ENCODE measurements around the gene PLD3. TPM values are rescaled to one million over a fixed set of nuclear protein-coding genes. Genes with fewer than 3 reads are reported as not detected.

PLD3 gene
- total and polyA plus RNA-seq, 2 experiments from 2014 or later = 361 to 536 TPM

DNA sequence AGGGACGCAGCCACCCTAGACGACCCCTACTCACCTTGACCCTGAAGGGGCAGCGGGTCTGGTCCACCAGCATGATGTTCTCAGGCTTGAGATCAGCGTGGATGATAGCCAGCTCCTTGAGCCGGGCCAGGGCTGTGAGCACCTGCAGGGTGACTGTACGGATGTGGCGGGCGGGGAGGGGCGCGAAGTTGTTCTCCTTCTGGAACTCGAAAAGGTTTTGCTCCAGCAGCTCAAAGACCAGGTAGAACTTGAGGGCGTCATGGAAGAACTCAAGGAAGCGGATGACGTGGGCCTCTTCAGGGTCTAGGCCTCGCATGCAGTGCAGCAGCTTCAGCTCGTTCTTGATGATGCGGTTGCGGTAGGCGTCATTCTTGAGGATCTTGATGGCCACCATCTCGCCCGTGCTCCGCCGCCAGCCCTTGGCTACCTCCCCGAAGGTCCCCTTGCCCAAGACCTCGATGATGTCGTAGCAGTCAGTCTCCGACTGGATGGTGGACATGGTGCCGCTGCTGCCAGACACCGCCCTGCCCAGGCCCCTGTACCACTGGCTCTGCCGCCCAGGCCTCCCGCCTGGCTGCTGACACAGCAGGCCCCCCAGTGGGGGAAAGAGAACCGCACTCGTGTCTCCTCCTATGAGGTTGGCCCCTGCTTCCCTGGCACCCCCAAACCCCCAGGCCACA is 41.0 kb downstream of the PLD3 start:
- H3F3A ChIP-seq (ENCODE audit: insufficient read depth) = no peaks in the 10 kb centered on the region
- WGBS, 2 experiments (ENCODE audit: low coverage in 1 of 2, low lambda C conversion rate in 2 of 2, missing lambda C conversion rate in 2 of 2) = 91 to 93% methylated on average over 29 to 33 of the region's 33 CpGs
- H3K27me3 ChIP-seq (replicated peaks; ENCODE audit: insufficient read depth) = no peaks in the 10 kb centered on the region
- H2AFZ ChIP-seq = no peak overlapping the region
- H3K36me3 ChIP-seq (ENCODE audit: low read depth) = no peaks in the 10 kb centered on the region
- H3K79me2 ChIP-seq (ENCODE audit: insufficient read depth) = no peaks in the 10 kb centered on the region
- H3K9me2 ChIP-seq (ENCODE audit: insufficient read depth) = no peaks in the 10 kb centered on the region
- H3K9me3 ChIP-seq (ENCODE audit: low read depth) = no peaks in the 10 kb centered on the region
- no peak overlapping the region for H3K27ac ChIP-seq
- TF ChIP-seq EZH2phosphoT487 (IDR thresholded peaks at IDR 0.05; ENCODE audit: insufficient read depth, low read depth) (no peak), EZH2 (IDR thresholded peaks at IDR 0.05; ENCODE audit: insufficient read depth, poor library complexity, severe bottlenecking) (no peak)
- no peaks in the 10 kb centered on the region for H3K4me1 ChIP-seq (ENCODE audit: insufficient read depth)
- H4K20me1 ChIP-seq (ENCODE audit: insufficient read depth) = no peaks in the 10 kb centered on the region
- DNase-seq = no peak
- H3K4me3 ChIP-seq = no peak overlapping the region
- no peak overlapping the region for H3K4me2 ChIP-seq (ENCODE audit: unreplicated experiment)
- in situ Hi-C loops (cut with MboI) = no loop called here
- no peak overlapping the region for H3K9ac ChIP-seq

DNA sequence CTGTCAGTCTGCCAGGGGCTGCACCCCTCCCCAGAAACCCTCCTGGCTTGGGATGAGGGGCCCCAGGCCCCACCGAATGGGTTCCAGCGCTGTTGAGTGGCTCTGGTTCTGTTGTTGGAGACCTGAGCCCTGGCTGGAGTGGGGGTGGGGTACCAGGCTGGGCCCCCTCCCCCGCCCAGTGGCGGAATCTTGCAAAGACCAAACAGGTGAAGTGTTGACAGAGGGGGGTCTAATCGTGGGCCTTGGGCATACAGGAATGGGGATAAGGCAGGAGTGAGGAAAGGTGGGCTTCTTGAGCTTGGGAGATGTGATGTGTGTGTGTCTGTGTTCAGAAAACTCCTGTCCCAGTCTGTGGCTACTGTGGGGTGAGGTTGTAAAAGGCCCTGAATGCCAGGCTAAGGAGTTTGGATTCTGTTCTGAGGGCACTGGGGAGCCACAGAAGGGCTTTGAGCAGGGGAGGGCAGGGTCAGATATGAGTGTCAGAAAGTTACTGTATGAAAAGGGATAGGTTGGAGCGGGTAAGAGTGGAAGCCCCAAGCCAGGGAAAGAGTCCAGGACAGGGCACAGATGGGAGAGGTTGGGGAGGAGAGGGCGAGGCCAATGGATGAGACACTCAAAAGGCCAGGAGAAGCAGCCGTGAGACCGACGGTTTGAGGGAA is 41.7 kb downstream of the PLD3 start, which contains the start of gene HIPK4:
HIPK4 (minus strand) TSS at position 98 of the 659 bp plus-strand sequence. CDS start 279 bp downstream, outside the sequence.
- Histone ChIP-seq H3K36me3 (ENCODE audit: low read depth) (no peaks in the 10 kb centered on the region), H2AFZ (no peak within 1 kb of the TSS), H3K9ac (no peak within 1 kb of the TSS), H3K27me3 (replicated peaks; ENCODE audit: insufficient read depth) (no peaks in the 10 kb centered on the region), H3K79me2 (ENCODE audit: insufficient read depth) (no peaks in the 10 kb centered on the region), H3K4me1 (ENCODE audit: insufficient read depth) (no peaks in the 10 kb centered on the region), H3F3A (ENCODE audit: insufficient read depth) (no peaks in the 10 kb centered on the region), H4K20me1 (ENCODE audit: insufficient read depth) (no peaks in the 10 kb centered on the region), H3K4me2 (ENCODE audit: unreplicated experiment) (no peak within 1 kb of the TSS), H3K9me3 (ENCODE audit: low read depth) (no peaks in the 10 kb centered on the region), H3K4me3 (no peak within 1 kb of the TSS), H3K27ac (no peak within 1 kb of the TSS), H3K9me2 (ENCODE audit: insufficient read depth) (no peaks in the 10 kb centered on the region)
- in situ Hi-C loops (cut with MboI) = no loop called here
- 75 to 76% methylated on average over 10 of the region's 10 CpGs for WGBS, 2 experiments (ENCODE audit: low coverage in 1 of 2, low lambda C conversion rate in 2 of 2, missing lambda C conversion rate in 2 of 2)
- DNase-seq = no peak
- no peak for TF ChIP-seq EZH2 (IDR thresholded peaks at IDR 0.05; ENCODE audit: insufficient read depth, poor library complexity, severe bottlenecking)
- TF ChIP-seq EZH2phosphoT487 (IDR thresholded peaks at IDR 0.05; ENCODE audit: insufficient read depth, low read depth) = no peak

DNA sequence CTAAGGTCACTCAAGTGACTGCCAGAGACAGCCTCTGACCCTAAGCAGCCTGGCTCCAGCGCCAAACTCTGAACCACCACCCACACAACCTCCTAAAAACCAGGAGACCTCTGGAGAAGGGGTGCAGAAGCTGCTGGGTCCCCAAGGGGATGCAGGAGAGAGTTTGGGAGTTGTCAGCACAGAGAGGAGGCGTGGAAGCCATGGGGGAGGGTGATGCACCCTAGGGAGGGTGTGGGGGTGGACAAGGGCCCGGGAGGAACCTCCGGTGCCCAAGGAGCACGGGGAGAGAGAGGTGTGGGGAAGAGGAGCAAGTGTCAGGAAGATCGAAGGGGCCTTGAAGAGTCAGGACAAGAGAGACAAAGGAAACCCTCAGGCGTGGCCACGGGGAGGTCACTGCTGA is 43.6 kb downstream of the PLD3 start:
- TF ChIP-seq EZH2phosphoT487 (IDR thresholded peaks at IDR 0.05; ENCODE audit: insufficient read depth, low read depth) = no peak
- TF ChIP-seq EZH2 (IDR thresholded peaks at IDR 0.05; ENCODE audit: insufficient read depth, poor library complexity, severe bottlenecking) = no peak
- Histone ChIP-seq H3K9me2 (ENCODE audit: insufficient read depth) (no peaks in the 10 kb centered on the region), H3K27ac (no peak overlapping the region), H3K4me1 (ENCODE audit: insufficient read depth) (no peaks in the 10 kb centered on the region), H3K4me2 (ENCODE audit: unreplicated experiment) (no peak overlapping the region), H3K79me2 (ENCODE audit: insufficient read depth) (no peaks in the 10 kb centered on the region), H3K9me3 (ENCODE audit: low read depth) (no peaks in the 10 kb centered on the region), H3K36me3 (ENCODE audit: low read depth) (no peaks in the 10 kb centered on the region), H3K9ac (no peak overlapping the region), H3F3A (ENCODE audit: insufficient read depth) (no peaks in the 10 kb centered on the region), H2AFZ (no peak overlapping the region), H3K27me3 (replicated peaks; ENCODE audit: insufficient read depth) (no peaks in the 10 kb centered on the region), H4K20me1 (ENCODE audit: insufficient read depth) (no peaks in the 10 kb centered on the region), H3K4me3 (no peak overlapping the region)
- DNase-seq = no peak
- WGBS, 2 experiments (ENCODE audit: low coverage in 1 of 2, low lambda C conversion rate in 2 of 2, missing lambda C conversion rate in 2 of 2) = 59 to 66% methylated on average over 6 to 8 of the region's 8 CpGs
- in situ Hi-C loops (cut with MboI) = no loop called here

DNA sequence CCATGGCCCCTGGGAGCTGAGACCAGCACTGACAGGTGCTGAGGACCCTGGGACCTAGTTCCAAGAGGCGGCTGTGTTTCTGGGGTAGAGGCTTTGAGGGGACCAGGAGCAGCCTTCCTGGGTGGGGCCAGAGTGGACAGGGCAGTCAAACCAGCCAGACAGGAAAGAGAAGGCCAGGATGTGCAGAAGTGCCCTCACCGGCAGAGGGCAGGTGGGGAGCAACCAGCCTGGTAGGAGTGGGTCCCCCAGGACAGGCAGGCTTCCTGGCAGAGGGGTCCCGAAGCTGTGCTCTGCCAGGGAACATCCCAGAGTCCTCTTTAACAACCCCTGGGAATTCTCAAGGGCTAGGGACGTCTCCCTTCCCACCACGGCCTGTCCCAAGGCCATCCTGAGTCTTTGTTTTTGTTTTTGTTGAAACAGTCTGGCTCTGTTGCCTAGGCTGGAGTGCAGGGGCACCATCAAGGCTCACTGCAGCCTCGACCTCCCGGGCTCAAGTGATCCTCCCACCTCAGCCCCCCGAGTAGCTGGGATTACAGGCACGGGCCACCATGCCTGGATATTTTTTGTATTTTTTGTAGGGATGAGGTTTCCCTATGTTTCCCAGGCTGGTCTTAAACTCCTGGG is 44.5 kb downstream of the PLD3 start:
- no peak overlapping the region for H3K4me2 ChIP-seq (ENCODE audit: unreplicated experiment)
- no peak overlapping the region for H3K27ac ChIP-seq
- no peak overlapping the region for H3K4me3 ChIP-seq
- H4K20me1 ChIP-seq (ENCODE audit: insufficient read depth) = no peaks in the 10 kb centered on the region
- no peaks in the 10 kb centered on the region for H3K9me3 ChIP-seq (ENCODE audit: low read depth)
- H3K36me3 ChIP-seq (ENCODE audit: low read depth) = no peaks in the 10 kb centered on the region
- no peak overlapping the region for H2AFZ ChIP-seq
- no peak overlapping the region for H3K9ac ChIP-seq
- H3K27me3 ChIP-seq (replicated peaks; ENCODE audit: insufficient read depth) = no peaks in the 10 kb centered on the region
- in situ Hi-C loops (cut with MboI) = no loop called here
- H3K79me2 ChIP-seq (ENCODE audit: insufficient read depth) = no peaks in the 10 kb centered on the region
- no peaks in the 10 kb centered on the region for H3K9me2 ChIP-seq (ENCODE audit: insufficient read depth)
- 59 to 62% methylated on average over 9 of the region's 9 CpGs for WGBS, 2 experiments (ENCODE audit: low coverage in 1 of 2, low lambda C conversion rate in 2 of 2, missing lambda C conversion rate in 2 of 2)
- no peaks in the 10 kb centered on the region for H3F3A ChIP-seq (ENCODE audit: insufficient read depth)
- H3K4me1 ChIP-seq (ENCODE audit: insufficient read depth) = no peaks in the 10 kb centered on the region
- no peak for TF ChIP-seq EZH2 (IDR thresholded peaks at IDR 0.05; ENCODE audit: insufficient read depth, poor library complexity, severe bottlenecking)
- no peak for TF ChIP-seq EZH2phosphoT487 (IDR thresholded peaks at IDR 0.05; ENCODE audit: insufficient read depth, low read depth)
- DNase-seq = no peak
